WTC11 (cell line): ENCODE measurements around the gene AKT1S1. TPM values are rescaled to one million over a fixed set of nuclear protein-coding genes. Genes with fewer than 3 reads are reported as not detected.

Experiments
- microRNA-seq: library from miRNA; unstranded; fragments of <30 nt; microRNA quantifications from one replicate; pipeline ENCODE4 v1.2.0, GENCODE V29; 2022; ENCODE audit warnings: borderline number of aligned reads
- total RNA-seq: library from RNA; stranded (reverse); gene quantifications from 3 replicates; pipeline ENCODE4 v1.2.3, GENCODE V29; 2021

AKT1S1 gene
- total RNA-seq, 1 experiment from 2014 or later = 47.8 TPM

Small RNA genes within 50 kb of the gene (microRNA-seq; reads per million reads assigned to microRNA genes)
- gene MIR4749 (2.1 reads per million), gene MIR4750 (2.8 reads per million), gene MIR6800 (not detected)

Other genes with a start within 250 kb of the AKT1S1 start
- gene RRAS, start 237.2 kb downstream of the AKT1S1 start, total RNA-seq = 11.4 to 17.9 TPM (median 15.7 TPM) in 3 replicates
- gene SCAF1, start 235.1 kb downstream of the AKT1S1 start, total RNA-seq = 103 to 109 TPM (median 105 TPM) in 3 replicates
- gene IRF3, start 211.5 kb downstream of the AKT1S1 start, total RNA-seq = 149 to 165 TPM (median 154 TPM) in 3 replicates
- gene BCL2L12, start 211.4 kb downstream of the AKT1S1 start, total RNA-seq = 139 to 146 TPM (median 140 TPM) in 3 replicates
- 500 to 527 TPM (median 518 TPM) in 3 replicates for gene PRMT1, start 200.1 kb downstream of the AKT1S1 start, total RNA-seq
- 5.9 to 6.7 TPM (median 6.2 TPM) in 3 replicates for gene ADM5, start 187.8 kb downstream of the AKT1S1 start, total RNA-seq
- gene CPT1C, start 186.2 kb downstream of the AKT1S1 start, total RNA-seq = 74.6 to 89.5 TPM (median 85.4 TPM) in 3 replicates
- gene TSKS, start 114.0 kb downstream of the AKT1S1 start, total RNA-seq = 0.30 to 0.55 TPM (median 0.48 TPM) in 3 replicates
- gene AP2A1, start 110.4 kb downstream of the AKT1S1 start, total RNA-seq = 119 to 127 TPM (median 120 TPM) in 3 replicates
- gene FUZ, start 64.1 kb downstream of the AKT1S1 start, total RNA-seq = 35.1 to 36.3 TPM (median 35.7 TPM) in 3 replicates
- gene MED25, start 59.1 kb downstream of the AKT1S1 start, total RNA-seq = 80.2 to 81.2 TPM (median 81.2 TPM) in 3 replicates
- 296 to 316 TPM (median 306 TPM) in 3 replicates for gene PTOV1, start 26.2 kb downstream of the AKT1S1 start, total RNA-seq
- 133 to 146 TPM (median 142 TPM) in 3 replicates for gene PNKP, start 9.8 kb downstream of the AKT1S1 start, total RNA-seq
- gene TBC1D17, start 347 bp upstream of the AKT1S1 start, total RNA-seq = 44.4 to 52.8 TPM (median 46.7 TPM) in 3 replicates
- gene IL4I1, start 19.5 kb upstream of the AKT1S1 start, total RNA-seq = 0.83 to 1.4 TPM (median 0.99 TPM) in 3 replicates
- gene ATF5, start 51.9 kb upstream of the AKT1S1 start, total RNA-seq = 9.0 to 10.8 TPM (median 10.8 TPM) in 3 replicates
- gene NUP62, start 52.1 kb upstream of the AKT1S1 start, total RNA-seq = 87.1 to 91.4 TPM (median 90.3 TPM) in 3 replicates
- not detected in 3 replicates for gene SIGLEC11, start 83.8 kb upstream of the AKT1S1 start, total RNA-seq
- 33.4 to 39.2 TPM (median 39.1 TPM) in 3 replicates for gene VRK3, start 148.0 kb upstream of the AKT1S1 start, total RNA-seq
- 7.9 to 10.0 TPM (median 8.5 TPM) in 3 replicates for gene ZNF473, start 148.7 kb upstream of the AKT1S1 start, total RNA-seq